ENCODE measurements around the gene ZNF778. TPM values are rescaled to one million over a fixed set of nuclear protein-coding genes. Genes with fewer than 3 reads are reported as not detected.
A peak's percentile ranks its signal among the peaks of the same experiment; 100 is the strongest.

ZNF778 gene
- total RNA-seq, 1 experiment from 2014 or later: 19.5 TPM

- TF ChIP-seq FOSL1 (IDR thresholded peaks at IDR 0.05; ENCODE audit: low read depth) (no peak), EGR1 (IDR thresholded peaks at IDR 0.05; ENCODE audit: low read depth) (peak; percentile 46; the same call in 1 of the 2 replicates), ZNF274 (IDR thresholded peaks at IDR 0.05; ENCODE audit: low read depth, low read length) (no peak), SIN3A (IDR thresholded peaks at IDR 0.05; ENCODE audit: low read depth) (no peak), ATF3 (IDR thresholded peaks at IDR 0.05) (no peak)
These were observed 15.8 kb upstream of the ZNF778 start (continued) for GRCh38 chr16:89201439-89202377.

- Histone ChIP-seq H4K20me1 (ENCODE audit: insufficient read depth) (no peaks in the 10 kb centered on the region), H3K9me2 (ENCODE audit: insufficient read depth) (no peaks in the 10 kb centered on the region), H3K4me1 (ENCODE audit: control insufficient read depth in 1 of 2, insufficient read depth in 2 of 2, low read length in 2 of 2) (peaks cover 5 to 22% of the 10 kb centered on the region in 2 experiments), H2AFZ (ENCODE audit: low read depth, low read length, poor library complexity, severe bottlenecking) (no peak overlapping the region), H3K9ac (ENCODE audit: low read length) (peak overlapping the region; percentile 38), H3K4me3 (replicated peaks in 1 of 2; ENCODE audit: low read depth in 1 of 2, low read length in 2 of 2) (peak overlapping the region; percentile 45 to 53), H3K9me3 (ENCODE audit: control insufficient read depth in 1 of 2, insufficient read depth in 1 of 2, low read depth in 1 of 2, low read length in 2 of 2) (no peaks in the 10 kb centered on the region), H3K4me2 (ENCODE audit: low read length) (peak overlapping the region; percentile 68), H3K36me3 (ENCODE audit: control insufficient read depth in 1 of 2, insufficient read depth in 2 of 2, low read length in 2 of 2) (no peaks in the 10 kb centered on the region), H3K27me3 (ENCODE audit: insufficient read depth, low read length) (no peaks in the 10 kb centered on the region), H3K27ac (ENCODE audit: low read depth, low read length) (no peak overlapping the region), H3K79me2 (ENCODE audit: insufficient read depth, low read length) (no peaks in the 10 kb centered on the region)
- ATAC-seq (no peak), DNase-seq (ENCODE audit: low read depth, low spot score) (no peak)
- RAD21 ChIA-PET (ENCODE audit: low non-redundant PET in 1 of 2, low total read pairs in 2 of 2, uncharacterized antibody in 2 of 2, unreplicated experiment in 2 of 2): interaction anchor here in 1 of 2 experiments (1.5 kb wide), 1 partner anchor 10 kb away, joined by 8 read pairs; no protein-coding TSS in a partner anchor
- BruUV-seq (replicated peaks): TSS peak; percentile 53
- CTCF ChIA-PET: no interaction called here
- POLR2A ChIA-PET: interaction anchor here (1.5 kb wide), 1 partner anchor 10 kb away, joined by 11 read pairs; no protein-coding TSS in a partner anchor
- intact Hi-C loops (cut with micrococcal nuclease): no loop called here
- no peak for TF ChIP-seq POLR2A (IDR thresholded peaks at IDR 0.05; ENCODE audit: borderline replicate concordance, extremely low read depth, insufficient read depth, insufficient read length)
- TF ChIP-seq ELF1 (IDR thresholded peaks at IDR 0.05; ENCODE audit: borderline replicate concordance, low read depth): no peak
- no peak for TF ChIP-seq CTCF (IDR thresholded peaks at IDR 0.05 in 2 of 3, conservative IDR thresholded peaks at IDR 0.05 in 1 of 3; ENCODE audit: borderline replicate concordance in 1 of 3, insufficient read depth in 1 of 3, low read depth in 2 of 3, low read length in 2 of 3)
- TF ChIP-seq POLR2AphosphoS5 (IDR thresholded peaks at IDR 0.05; ENCODE audit: low read depth, low read length): no peak
- TF ChIP-seq ZNF274 (IDR thresholded peaks at IDR 0.05; ENCODE audit: low read depth, low read length): no peak
- no peak for TF ChIP-seq ZBTB33 (IDR thresholded peaks at IDR 0.05; ENCODE audit: extremely low read depth, insufficient replicate concordance, low read length)
- no peak for TF ChIP-seq CBX3 (IDR thresholded peaks at IDR 0.05; ENCODE audit: low read depth)
- TF ChIP-seq SRF (IDR thresholded peaks at IDR 0.05; ENCODE audit: low read depth): no peak
- TF ChIP-seq CEBPB (IDR thresholded peaks at IDR 0.05; ENCODE audit: low read depth): no peak
- no peak for TF ChIP-seq JUND (IDR thresholded peaks at IDR 0.05)
- no peak for TF ChIP-seq ZFX (IDR thresholded peaks at IDR 0.05)
- TF ChIP-seq FOSL1 (IDR thresholded peaks at IDR 0.05; ENCODE audit: low read depth): no peak
- no peak for TF ChIP-seq TCF7L2 (IDR thresholded peaks at IDR 0.05; ENCODE audit: borderline replicate concordance, extremely low read depth, insufficient read depth, insufficient read length)
- no peak for TF ChIP-seq RAD21 (IDR thresholded peaks at IDR 0.05; ENCODE audit: low read depth)
- no peak for TF ChIP-seq EGR1 (IDR thresholded peaks at IDR 0.05; ENCODE audit: low read depth)
- TF ChIP-seq YY1 (IDR thresholded peaks at IDR 0.05; ENCODE audit: extremely low read depth, insufficient replicate concordance, low read depth, low read length): no peak
- TF ChIP-seq SP1 (IDR thresholded peaks at IDR 0.05; ENCODE audit: low read depth): no peak
These were observed 14.9 kb upstream of the ZNF778 start for GRCh38 chr16:89202422-89203215.
